ENCODE data around the gene GNAZ.

Gene GNAZ

DNA sequence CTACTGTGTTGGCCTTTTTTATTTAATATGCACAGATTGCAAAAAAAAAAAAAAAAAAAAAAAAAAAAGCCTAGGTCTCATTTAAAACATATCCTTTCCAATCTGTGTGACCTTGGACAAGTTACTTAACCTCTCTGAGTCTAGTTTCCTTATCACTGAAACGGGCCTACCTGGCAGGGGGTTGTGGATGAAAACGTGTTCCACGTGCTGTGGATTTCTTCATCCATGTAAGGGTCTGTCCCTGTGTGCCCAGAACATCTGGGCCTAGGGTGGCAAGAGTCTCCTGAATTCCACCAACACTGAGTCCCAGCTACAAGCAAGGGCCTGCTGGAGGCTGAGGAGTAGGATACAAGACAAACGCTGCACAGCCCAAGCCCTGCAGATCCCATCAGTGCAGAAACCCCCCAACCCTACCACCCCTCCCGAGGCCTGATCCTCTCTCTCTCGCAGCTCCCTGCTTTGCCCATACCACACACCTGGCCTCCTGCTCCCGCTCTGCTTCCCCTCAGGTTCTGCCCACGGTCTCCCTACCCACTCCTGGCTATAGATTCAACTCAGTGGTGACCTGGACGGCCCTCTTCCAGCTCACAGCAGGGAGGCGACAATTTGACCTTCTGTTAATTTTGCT is 4.7 kb upstream of the GNAZ start:
- no peak for DNase-seq

DNA sequence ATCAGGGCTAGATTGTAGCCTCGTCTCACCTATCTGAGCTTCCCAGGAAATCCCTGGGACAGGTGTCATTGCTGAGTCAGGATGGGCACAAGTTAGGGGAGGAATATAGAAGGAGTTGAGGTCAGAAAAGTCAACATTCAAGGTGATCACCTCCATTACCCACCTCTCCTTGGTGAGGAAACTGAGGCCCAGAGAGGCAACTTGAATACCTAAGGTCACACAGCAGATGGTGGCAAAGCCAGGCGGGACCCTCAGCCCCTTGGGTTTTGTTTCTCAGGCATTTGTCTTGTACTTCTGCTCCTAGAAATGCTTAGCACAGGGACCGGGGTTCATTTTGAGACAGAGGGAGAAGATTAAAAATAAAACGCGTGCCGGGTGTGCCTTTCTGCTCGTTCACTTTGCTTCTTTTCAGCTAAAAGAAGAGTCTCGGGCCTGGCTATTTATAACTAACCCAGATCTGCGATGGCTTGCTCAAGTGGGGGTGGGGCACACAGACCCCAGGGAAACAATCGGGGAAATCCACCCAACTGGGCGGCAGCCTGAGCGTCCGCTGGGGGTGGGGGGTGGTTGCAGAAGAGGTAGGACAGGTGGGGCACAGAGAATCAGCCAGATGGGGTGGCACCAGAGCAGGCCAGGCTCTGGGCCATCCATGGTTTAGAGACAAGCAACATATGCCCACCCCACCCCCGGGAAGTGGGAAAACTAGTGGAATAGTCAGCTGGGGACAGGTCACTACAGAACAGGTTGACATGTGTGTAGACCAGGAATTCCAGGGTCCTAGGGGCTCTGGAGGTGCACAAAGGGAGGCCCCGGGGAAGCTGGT is 3.9 kb upstream of the GNAZ start:
- DNase-seq = no peak

DNA sequence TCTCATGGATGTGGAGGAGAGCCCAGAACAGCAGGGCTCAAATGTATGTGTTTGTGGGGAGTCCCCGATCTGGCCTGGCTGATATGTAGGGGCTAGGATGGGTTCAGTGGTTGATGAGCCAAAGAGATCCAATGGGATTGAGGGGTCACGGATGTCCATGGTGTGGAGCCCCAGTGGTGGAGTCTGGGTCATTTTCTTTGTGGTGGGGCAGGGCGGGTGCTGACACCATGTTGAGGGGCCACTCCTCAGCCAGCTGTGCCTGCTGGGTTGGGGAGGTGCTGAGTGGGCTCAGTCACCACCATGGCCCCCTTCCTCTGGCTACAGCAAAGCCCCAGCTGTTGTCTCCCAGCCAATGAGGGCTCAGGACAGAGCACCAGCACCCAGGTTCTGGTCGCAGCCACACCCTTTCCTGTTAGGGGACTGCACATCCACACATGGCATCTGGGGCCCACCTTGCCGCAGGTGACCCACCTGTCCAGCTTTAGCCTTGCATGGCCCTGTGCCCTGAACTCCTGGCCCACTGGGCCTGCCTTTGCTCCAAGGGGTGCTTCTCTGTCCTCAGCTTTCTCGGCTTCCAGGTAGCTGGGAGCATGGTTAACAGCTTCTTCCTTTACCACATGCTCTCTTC is 3.2 kb upstream of the GNAZ start:
- no peak for DNase-seq

DNA sequence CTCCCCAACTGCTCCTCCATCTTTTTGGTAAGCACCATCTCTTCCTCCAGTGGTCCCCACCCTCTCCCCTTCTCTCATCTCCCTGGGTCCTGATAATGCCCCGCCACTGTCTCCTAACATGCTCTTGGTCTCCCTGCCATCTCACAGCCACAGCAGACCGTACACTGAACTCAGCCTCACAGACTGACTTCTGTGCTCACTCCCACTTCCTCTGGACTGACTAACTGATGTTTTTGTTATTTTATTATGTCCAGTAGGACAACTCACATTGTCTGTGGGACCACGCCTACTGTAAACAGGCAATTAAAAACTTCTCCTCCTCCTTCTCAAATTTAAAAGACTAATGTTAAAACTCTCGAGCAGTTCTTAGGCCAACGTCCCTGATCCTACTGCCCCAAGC is 2.6 kb upstream of the GNAZ start:
- DNase-seq = no peak

DNA sequence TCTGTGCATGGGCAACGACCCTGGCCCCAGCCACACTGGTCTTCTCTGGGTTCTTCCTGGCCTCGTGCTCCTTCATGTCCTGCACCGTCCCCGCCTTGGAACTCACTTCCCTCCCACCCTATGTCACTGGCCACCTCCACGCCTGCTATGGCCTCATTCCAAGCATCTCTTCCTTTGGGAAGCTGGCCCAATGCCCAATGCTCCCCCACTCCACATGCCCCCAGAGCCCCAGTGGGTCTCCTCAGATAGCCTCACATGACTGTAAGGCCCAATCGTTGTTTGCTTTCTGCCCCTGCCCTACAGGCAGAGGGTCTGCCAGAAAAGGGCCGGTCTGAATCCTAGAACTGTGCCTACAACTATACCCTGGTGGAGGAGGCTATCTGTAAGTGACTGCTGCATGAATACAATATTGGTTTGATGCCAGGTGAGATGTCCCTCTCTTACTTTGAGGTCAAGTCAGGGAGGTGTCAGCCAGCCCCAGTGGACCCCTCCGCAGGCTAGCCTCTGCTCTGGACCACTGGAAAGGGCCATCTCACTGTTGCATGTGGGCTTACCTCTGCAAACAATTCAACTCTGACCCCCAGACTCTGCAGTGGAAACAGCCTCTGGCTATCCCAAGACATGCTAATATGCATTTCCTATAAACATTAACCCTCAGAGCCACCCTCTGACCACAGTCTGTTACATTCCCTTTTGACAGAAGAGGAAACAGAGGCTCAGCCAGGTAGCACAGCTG is 2.1 kb upstream of the GNAZ start:
- DNase-seq = no peak

DNA sequence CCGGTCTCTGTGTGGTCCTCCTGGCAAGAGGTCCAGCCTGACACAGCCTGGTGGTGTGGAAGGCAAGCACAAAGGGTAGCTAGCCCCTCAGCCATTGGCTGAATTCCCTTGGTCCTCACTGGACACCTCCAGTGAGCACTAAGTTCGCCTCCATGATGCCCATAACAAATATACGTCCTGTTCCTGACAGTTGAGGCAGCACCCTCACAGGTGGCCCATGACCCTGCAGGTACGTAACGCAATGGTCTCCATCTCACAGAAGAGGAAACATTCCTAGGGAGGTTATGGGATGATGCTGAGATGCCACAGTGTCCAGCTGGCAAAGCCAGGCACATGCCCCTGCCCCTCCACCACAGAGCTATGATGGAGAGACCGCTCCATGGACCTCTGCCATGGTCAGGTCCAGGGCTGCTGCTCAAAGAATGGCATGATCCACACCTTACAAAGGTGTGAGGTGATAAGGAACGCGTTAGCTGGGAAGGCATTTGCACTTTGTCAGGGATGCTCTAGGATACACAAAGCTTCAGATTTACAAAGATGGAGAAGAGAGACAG is 1.4 kb upstream of the GNAZ start:
- DNase-seq = no peak

DNA sequence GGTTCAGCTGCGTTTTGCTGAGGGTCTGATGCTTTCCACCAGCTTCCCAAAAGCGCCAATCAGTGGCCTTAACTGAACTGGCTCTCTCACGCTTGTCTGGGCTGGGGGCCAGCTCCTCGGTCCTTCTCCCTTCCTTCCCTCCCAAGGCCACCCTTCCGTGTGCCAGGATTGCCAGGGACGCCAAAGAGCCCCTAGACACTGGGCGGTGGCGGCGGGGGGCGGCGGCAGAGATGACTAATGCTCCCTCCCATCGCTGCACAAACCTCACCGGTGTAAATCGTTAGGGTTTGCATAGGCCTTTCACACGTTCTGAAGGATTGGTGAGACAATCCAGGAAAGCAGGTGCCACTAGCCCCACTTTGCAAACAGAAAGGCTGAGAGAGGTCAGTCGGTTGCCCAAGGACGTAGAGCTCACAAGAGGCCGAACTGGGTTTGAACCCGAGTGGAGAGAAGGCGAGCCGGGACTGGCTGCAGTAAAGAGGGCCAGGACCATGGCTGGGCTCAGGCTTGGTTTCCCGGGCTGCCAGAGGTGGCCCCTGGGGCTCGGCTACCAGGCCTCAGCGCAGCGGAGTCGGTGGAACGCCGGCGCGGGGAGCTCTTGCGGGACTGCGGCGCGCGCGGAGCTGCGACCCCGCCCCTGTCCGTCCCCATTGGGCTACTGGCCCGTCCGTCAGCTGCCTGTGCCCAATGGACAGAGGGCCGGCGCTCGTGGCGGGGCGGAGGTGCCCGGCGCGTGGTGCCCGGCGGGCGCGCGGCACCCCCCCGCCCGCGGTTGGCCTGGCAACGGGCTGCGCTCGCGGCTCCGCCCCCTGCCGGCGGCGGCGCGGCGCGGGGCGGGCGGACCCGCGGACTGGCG is 589 bp upstream of the GNAZ start:
- DNase-seq = no peak

DNA sequence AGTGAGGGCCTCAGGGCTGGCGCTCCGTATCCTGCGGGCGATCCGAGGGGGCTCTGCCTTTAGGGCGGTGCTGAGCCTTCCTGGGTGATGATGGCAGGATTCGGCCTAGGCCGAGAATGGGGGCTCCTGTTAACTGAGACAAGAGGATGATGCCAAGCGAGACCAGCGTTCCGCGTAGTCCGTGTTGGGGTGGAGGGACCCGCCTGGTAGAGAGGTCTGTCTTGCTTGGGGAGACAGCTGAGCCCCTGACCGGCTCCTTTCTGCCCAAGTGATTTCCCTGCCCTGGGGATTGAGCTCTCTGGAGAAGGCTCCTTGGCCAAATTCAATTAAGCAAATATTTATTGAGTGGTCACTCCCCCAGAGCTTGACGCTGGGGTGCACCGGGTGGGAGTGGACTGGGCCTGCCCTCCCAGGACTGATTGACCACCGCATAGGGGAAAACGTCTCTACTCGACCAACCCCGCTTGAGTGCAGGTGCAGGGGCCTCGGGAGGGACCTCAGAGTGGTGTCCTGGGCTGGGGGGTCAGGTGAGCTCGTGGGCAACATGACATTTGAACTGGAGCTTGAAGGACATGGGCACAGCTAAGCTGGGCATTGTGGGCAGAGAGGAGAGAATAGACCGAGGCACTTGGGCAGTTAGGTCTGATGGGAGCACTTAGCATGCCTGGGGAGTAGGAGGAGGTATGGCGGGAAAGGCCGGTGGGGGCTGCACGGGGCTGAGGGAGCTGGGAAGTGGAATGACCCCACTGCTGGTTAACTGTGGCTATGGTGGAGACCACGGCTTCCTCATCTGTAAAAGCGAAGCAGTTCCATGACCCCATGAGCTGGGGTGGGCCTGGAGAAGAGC is 1.1 kb downstream of the GNAZ start:
- DNase-seq = no peak

DNA sequence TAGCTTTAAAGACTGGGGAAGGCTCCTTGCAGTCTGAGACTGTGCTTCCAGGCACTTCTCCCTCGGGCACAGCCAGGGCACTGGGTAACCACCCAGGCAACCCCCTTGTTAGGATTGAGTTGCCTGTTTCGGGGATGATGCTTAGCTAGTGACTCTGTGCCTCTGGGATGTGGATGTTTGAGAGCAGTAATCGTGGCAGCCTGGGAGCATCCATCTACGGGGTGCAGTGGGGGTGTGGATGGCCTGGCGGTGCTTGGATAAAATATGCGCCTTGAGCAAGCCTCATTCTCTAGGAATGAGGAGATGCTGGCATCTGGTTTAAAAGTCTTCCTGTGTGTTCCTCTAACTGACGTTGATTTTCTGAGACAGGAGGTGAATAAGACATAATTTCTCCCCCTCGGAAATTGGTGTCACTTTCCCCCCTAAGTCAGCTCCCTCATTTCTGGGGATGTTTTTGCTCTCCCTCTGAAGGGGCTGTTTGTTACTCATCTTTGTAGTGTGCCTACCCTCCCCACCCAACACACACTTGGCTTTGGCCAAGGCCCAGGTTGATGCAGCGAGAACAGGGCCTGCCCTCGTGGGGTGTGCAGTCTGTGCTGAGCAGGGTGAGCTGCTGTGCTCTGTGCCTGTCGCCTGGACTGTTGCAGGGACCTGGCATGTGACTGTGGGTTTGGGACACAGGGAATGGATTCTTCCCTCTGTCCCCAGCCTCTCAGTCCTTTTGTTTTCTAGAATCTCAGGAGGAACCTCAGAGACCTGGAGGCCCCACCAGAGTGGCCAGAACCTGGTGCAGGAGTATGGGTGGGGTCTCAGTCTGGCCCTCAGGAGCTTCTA is 2.0 kb downstream of the GNAZ start:
- DNase-seq = no peak

DNA sequence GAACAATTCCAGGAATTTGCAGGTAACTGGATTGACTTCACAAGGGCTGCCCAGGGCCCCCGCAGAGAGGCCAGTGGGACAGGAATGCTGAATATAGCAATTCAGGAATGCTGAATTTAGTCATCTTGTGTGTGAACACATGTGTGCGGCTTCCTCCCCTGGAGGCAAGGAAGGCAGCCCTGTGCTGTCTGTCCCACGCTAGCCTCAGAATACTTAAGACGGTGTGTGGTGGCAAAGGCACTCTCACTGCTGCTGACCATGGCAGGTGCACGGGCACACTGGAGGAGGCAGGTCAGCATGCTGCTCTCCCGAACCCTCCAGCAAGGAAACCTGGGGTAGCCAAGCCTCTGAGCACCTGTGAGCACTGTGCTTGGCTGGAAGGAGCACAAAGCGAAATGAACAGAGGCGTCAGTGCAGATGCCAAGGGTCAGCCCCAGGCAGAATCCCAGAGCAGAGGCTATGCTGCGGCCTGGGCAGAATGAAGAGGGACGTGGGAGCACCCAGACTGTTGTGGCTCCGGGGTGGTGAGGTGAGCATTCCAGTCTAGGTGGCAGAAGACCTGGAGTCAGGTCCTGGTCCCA is 2.7 kb downstream of the GNAZ start:
- DNase-seq = no peak

DNA sequence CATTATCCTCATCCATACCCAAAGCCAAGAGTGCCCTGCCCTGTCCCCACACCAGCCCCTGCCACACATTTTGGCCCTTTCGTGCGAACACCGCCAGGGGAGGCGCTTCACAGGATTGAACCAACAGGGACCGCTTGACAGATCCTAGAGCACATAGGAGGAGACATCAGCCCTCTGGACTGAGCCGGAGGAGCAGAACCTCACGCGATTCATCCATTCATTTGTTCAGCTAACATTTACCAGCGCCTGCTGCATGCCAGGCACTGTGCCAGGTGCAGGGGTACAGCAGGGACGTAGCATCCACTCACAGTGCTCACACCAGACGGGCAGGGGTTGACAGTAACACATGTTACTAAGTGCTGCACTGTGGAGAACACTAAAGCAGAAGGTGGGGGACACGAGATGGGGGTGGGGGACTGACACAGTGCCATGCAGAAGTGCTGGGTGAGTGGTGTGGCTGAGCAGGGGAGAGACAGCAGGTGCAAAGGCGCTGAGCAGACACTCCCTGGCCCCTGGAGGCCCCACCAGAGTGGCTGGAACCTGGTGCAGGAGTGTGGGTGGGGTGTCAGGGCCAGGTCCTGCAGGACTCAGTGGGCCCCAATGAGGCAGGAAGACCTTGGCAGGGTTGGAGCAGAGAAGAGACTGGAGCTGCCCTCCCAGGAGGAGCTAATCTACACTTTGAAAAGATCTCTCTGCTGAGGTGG is 3.4 kb downstream of the GNAZ start:
- no peak for DNase-seq

DNA sequence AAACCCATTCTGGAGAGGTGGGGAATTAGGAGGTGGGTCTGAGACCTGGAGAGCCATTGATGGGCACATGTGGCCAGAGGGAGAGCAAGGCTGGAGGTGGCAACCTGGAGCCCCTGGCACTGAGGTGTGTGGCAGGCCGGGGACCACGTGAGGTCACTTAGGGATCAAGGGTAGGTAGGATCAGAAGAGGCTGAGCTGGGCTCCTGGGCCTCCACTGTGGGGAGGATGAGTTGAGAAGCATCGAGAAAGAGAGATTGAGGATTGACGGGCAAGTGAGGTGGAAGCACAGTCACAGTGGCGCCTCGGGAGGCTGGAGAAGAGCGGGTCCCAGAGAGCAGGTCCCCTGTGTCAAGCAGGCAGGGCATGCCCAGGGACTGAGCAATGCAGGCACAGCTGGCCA is 4.1 kb downstream of the GNAZ start:
- DNase-seq = no peak

DNA sequence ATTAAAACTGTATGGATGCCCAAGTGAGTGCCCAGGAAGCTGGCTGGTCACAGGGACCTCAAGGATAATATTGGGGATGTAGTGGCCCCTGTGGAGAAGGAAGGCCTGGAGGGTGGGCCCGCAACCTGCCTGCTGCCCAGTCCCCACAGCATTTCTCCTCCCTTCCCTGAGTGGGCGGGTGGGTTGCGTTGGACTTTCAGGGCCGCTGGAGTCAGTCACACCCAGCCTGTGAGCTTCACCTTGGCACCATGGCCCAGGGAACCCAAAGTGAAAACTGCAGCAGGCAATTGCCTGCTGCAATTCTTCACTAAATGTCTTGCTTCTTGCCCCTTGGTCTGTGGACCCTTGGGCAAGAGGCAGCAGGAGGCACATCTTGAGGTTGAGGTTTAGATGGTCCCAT is 4.7 kb downstream of the GNAZ start:
- DNase-seq = no peak

DNA sequence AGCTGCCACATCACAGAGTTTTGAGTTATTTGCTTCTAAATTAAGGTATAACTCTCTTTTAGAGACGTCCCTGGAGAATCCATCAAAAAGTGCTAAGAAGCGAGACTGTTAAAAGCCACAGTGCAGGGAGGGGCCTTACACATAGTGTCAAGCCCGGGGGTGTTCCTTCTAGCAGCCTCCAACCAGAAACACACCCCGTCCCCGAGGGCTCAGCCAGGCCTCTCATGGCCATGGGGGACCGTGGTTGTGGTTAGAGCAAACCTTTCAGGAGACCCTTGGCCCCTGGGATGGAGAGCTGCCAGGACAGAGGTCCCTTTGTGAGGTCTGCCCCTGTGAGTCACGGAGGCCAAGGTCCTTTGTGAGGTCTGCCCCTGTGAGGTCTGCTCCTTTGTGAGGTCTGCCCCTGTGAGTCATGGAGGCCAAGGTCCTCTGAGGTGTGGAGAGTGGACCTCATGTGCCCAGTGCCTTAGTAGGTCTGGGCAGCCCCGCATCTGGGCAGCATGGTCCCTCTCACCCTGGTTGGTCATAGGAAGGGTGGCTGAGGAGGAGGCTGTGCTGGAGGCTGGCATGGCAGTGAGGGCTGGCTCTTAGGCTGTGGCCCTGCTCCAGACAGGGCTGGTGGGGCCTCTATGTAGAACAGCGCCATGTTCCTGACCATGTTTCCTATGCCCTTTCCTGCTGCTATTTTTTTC is 5.4 kb downstream of the GNAZ start:
- DNase-seq = no peak

DNA sequence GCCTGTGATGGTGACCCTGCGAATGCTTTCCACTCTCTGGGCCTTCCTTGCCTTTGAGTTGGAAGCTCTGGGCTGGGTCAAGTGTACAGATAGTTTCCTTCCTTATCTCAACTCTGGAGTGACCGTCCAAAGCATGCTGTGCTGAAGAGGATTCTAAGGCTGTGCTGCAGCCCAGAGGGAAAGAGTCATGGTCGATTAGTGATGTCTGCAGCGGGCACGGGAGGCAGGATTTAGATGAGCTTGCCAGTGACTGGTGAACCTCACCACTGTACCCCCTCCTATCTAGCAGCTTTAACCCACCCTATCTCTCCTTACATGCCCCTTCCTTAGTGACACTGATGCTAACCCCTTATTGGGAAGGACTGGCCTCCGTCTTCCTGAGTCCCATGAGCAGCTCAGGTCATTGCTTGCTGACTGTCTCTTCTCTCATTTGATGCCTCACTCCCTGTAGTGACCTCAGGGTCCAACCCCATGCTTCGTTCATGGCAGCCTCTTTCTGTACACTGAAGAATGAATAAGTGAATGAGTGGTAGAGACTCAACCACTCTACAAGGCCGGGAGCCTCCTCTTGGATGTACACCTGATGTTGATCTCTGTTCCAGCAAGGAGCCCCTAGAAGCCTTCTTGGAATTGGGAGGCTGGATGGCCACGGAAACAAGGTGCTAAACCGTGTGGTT is 6.7 kb downstream of the GNAZ start:
- DNase-seq = no peak

DNA sequence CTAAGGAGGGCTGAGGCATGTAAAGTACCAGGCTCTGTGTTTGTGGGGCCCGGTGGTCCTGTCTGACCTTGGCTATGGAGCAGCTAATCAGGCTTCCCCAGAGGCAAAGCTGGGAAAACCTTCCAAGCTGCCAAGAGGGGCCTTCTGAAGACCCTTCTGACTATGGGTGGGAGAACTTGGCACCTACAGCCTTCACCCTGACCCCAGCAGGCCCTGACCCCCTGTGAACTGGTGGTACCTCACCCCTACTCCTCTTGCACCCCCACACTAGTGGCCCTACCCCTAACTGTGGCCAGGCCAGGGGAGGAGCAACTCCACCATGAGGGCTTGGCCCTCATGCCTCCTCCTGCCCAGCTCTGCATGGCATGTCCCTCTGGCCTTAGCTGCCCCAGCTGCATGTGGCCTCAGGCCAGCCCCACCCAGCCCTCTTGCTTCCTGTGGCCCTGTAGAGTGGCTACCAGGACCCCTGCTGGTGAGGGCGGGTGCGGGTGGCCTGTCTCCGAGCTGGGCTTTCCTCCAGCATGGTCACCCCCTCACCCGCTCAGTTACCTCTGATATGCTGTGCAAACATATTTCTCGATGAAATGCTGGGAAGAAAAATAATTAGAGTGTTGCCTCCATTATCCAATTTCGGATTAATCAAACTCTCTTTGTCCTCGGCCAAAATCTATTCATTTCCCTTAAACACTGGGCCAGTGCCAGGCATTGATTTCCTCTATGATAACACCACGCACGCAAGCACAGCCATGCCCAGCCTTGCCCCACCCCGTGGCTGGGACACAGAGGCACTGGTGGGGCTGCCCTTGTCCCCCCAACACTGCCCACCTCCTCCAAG is 7.5 kb downstream of the GNAZ start:
- no peak for DNase-seq

DNA sequence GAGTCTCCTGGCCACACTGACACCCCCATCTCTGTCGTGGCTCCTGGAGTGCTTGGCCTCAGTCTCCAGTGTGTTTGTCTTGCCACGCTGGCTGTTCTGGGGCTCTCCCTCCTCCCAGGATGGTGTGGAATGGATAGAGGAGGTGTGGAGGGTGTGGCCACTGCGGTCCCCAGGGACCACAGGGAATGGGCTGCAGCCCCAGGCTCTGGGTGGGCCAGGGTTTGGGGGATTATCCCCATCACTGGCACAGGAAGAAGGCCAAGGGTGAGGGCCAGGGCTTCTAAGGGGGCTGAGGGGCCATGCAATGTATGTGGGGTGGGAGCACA is 8.1 kb downstream of the GNAZ start:
- DNase-seq = no peak

Data from cortex of kidney (tissue), 1 donor.